OCI-LY1 (cell line): ENCODE measurements around the gene SLC44A3.

Source experiments
- H2AFZ ChIP-seq: fragments of 200-600 bp; sonication (generic), shearing (Covaris generic); 2 replicates; pipeline ENCODE4 v1.6.0; 2014; ENCODE audit warnings: antibody characterized with exemption, mild to moderate bottlenecking, low read length
- H3F3A ChIP-seq: fragments of 200-600 bp; sonication (generic), shearing (Covaris generic); 2 replicates; pipeline ENCODE4 v1.6.0; 2014; ENCODE audit warnings: mild to moderate bottlenecking, antibody characterized with exemption, low read length, moderate library complexity; ENCODE audit not compliant: insufficient read depth
- H3K27ac ChIP-seq: fragments of 200-600 bp; sonication (generic); 2 replicates; pipeline ENCODE4 v1.5.1; 2014; ENCODE audit warnings: low read length, mixed run types, mild to moderate bottlenecking, low read depth; ENCODE audit not compliant: poor library complexity, severe bottlenecking
- H3K27me3 ChIP-seq: fragments of 200-600 bp; sonication (generic); 2 replicates; pipeline ENCODE4 v1.6.0; 2014; ENCODE audit warnings: antibody characterized with exemption, mild to moderate bottlenecking, low read length, moderate library complexity; ENCODE audit not compliant: insufficient read depth
- H3K36me3 ChIP-seq: fragments of 200-600 bp; sonication (generic); 2 replicates; pipeline ENCODE4 v1.6.1; 2014; ENCODE audit warnings: mild to moderate bottlenecking, antibody characterized with exemption, low read length, moderate library complexity, mixed read lengths; ENCODE audit not compliant: insufficient read depth
- H3K4me1 ChIP-seq: fragments of 200-600 bp; sonication (generic); 2 replicates; pipeline ENCODE4 v1.5.1; 2014; ENCODE audit warnings: mild to moderate bottlenecking, low read length, moderate library complexity; ENCODE audit not compliant: insufficient read depth, severe bottlenecking
- H3K4me2 ChIP-seq: fragments of 200-600 bp; sonication (generic), shearing (Covaris generic); 2 replicates; pipeline ENCODE4 v1.6.1; 2014; ENCODE audit warnings: low read length
- H3K4me3 ChIP-seq: fragments of 200-600 bp; sonication (generic); 2 replicates; pipeline ENCODE4 v1.5.1; 2014; ENCODE audit warnings: low read length, low read depth, mild to moderate bottlenecking, mixed read lengths; ENCODE audit not compliant: poor library complexity, severe bottlenecking
- H3K79me2 ChIP-seq: fragments of 200-600 bp; shearing (Covaris generic); 2 replicates; pipeline ENCODE4 v1.6.1; 2016; ENCODE audit warnings: mixed run types, low read length, mixed read lengths; ENCODE audit not compliant: insufficient read depth
- H3K9ac ChIP-seq: fragments of 200-600 bp; sonication (generic), shearing (Covaris generic); 2 replicates; pipeline ENCODE4 v1.6.1; 2014; ENCODE audit warnings: mild to moderate bottlenecking, low read length, mixed read lengths
- H3K9me2 ChIP-seq: fragments of 200-600 bp; sonication (generic), shearing (Covaris generic); 2 replicates; pipeline ENCODE4 v1.6.1; 2014; ENCODE audit warnings: low read depth, mild to moderate bottlenecking, low read length, mixed read lengths
- H3K9me3 ChIP-seq: fragments of 200-600 bp; shearing (Covaris generic); 2 replicates; pipeline ENCODE4 v1.6.1; 2014; ENCODE audit warnings: low read length, mixed read lengths
- H4K20me1 ChIP-seq: fragments of 200-600 bp; sonication (generic), shearing (Covaris generic); 2 replicates; pipeline ENCODE4 v1.6.0; 2016; ENCODE audit warnings: mild to moderate bottlenecking, low read length; ENCODE audit not compliant: insufficient read depth
- EZH2 ChIP-seq: fragments of 200-600 bp; sonication (generic), shearing (Covaris generic); IDR thresholded peaks from 2 replicates; pipeline ENCODE4 v1.8.0; 2017; ENCODE audit warnings: borderline replicate concordance, mixed run types, mild to moderate bottlenecking, antibody characterized with exemption, low read length, moderate library complexity, mixed read lengths
- TF ChIP-seq, protein P1 (sequence below): fragments of 200-600 bp; sonication (generic), shearing (Covaris generic); IDR thresholded peaks from 2 replicates; pipeline ENCODE4 v1.5.1; 2017; ENCODE audit warnings: mild to moderate bottlenecking, antibody characterized with exemption, low read length, moderate library complexity, mixed read lengths

SLC44A3 gene

GRCh38 chr1:94864821-94865220, 44.7 kb downstream of the SLC44A3 start:
- Histone ChIP-seq H3F3A (no peaks in the 10 kb centered on the region), H3K36me3 (no peaks in the 10 kb centered on the region), H3K4me2 (no peak overlapping the region), H3K27ac (no peak overlapping the region), H3K9ac (no peak overlapping the region), H3K9me2 (no peaks in the 10 kb centered on the region), H4K20me1 (no peaks in the 10 kb centered on the region), H3K4me3 (no peak overlapping the region), H3K4me1 (no peaks in the 10 kb centered on the region), H3K27me3 (no peaks in the 10 kb centered on the region), H2AFZ (no peak overlapping the region), H3K79me2 (no peaks in the 10 kb centered on the region), H3K9me3 (no peaks in the 10 kb centered on the region)
- TF ChIP-seq EZH2 = no peak
- TF ChIP-seq, protein P1, sequence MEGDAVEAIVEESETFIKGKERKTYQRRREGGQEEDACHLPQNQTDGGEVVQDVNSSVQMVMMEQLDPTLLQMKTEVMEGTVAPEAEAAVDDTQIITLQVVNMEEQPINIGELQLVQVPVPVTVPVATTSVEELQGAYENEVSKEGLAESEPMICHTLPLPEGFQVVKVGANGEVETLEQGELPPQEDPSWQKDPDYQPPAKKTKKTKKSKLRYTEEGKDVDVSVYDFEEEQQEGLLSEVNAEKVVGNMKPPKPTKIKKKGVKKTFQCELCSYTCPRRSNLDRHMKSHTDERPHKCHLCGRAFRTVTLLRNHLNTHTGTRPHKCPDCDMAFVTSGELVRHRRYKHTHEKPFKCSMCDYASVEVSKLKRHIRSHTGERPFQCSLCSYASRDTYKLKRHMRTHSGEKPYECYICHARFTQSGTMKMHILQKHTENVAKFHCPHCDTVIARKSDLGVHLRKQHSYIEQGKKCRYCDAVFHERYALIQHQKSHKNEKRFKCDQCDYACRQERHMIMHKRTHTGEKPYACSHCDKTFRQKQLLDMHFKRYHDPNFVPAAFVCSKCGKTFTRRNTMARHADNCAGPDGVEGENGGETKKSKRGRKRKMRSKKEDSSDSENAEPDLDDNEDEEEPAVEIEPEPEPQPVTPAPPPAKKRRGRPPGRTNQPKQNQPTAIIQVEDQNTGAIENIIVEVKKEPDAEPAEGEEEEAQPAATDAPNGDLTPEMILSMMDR = no peak

DNA sequence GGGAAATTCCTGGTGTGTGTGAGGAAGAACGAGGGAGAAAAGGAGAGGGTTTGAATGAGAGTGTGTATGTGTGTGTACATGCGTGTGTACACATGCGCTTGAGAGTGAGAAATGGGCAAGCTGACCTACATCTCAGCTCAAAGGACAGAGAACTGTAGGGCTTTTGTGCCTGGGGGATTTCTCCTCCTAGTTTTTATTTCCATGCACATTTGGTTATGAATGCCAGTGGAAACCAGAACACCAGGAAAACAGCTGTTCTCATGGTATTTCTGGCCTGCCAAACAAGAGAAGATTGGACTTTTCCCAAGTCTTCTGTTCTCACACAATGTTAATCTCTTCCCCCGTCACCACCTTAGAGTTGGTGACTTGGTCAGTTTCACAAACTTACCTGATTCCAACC, 45.2 kb downstream of the SLC44A3 start:
- Histone ChIP-seq H3K4me1 (no peaks in the 10 kb centered on the region), H3K9me2 (no peaks in the 10 kb centered on the region), H3K9ac (no peak overlapping the region), H3K27ac (no peak overlapping the region), H4K20me1 (no peaks in the 10 kb centered on the region), H3K9me3 (no peaks in the 10 kb centered on the region), H3K27me3 (no peaks in the 10 kb centered on the region), H2AFZ (no peak overlapping the region), H3K4me2 (no peak overlapping the region), H3K36me3 (no peaks in the 10 kb centered on the region), H3F3A (no peaks in the 10 kb centered on the region), H3K79me2 (no peaks in the 10 kb centered on the region), H3K4me3 (no peak overlapping the region)
- no peak for TF ChIP-seq EZH2

DNA sequence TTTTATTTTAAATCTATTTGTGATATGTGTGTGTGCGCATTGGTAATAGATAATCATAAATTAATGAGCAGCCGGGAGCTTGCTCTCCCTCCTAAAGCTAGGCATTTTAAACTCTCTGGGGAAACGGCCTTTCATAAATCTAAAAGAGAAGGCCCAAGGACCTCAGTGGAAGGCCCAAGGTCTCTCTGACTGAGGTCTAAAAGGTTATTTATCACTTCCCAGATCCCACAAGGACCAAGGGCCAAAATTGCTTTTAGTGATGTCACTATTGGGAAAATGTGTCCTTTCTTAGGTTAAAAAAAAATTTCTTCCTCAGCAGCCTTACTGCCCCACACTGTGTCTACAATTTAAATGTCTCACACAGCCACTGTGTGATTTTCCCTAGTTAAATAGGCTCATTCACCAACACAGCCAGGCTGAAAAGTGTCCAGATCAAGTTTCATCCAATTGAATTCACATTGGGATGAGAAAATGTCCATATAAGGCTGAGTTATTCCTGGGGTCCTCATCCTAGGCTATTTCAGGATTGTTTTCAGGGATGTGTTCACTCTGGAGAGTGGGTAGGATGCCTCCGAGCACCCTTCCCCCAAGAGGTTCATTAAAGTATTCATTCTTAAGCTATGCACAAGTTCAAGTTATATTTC, 46.1 kb downstream of the SLC44A3 start:
- no peak overlapping the region for H3K27ac ChIP-seq

More for the DNA sequence above, 46.1 kb downstream of the SLC44A3 start:
- Histone ChIP-seq H2AFZ (no peak overlapping the region), H3K27me3 (no peaks in the 10 kb centered on the region), H3K9me2 (no peaks in the 10 kb centered on the region), H3K4me1 (no peaks in the 10 kb centered on the region), H3K9ac (no peak overlapping the region), H4K20me1 (no peaks in the 10 kb centered on the region), H3K4me3 (no peak overlapping the region), H3K79me2 (no peaks in the 10 kb centered on the region), H3K36me3 (no peaks in the 10 kb centered on the region), H3K9me3 (no peaks in the 10 kb centered on the region), H3F3A (no peaks in the 10 kb centered on the region), H3K4me2 (no peak overlapping the region)
- TF ChIP-seq EZH2 = no peak
- TF ChIP-seq, protein P1 = no peak
